Small intestine (tissue), 7 donors: ENCODE data around the gene KDM2B. TPM values are rescaled to one million over a fixed set of nuclear protein-coding genes. Genes with fewer than 3 reads are reported as not detected.
"Not testable (repeated sequence)": the region's sequence is repeated elsewhere in the genome, so short reads cannot be mapped to it uniquely, and the experiment has no call there.

Source experiments
- DNase-seq, 2 donors: peaks; one replicate each; pipeline versions ENCODE4 v3.0.0 to v3.0.0-alpha.2; 2013
- FAIRE-seq: peaks from 2 replicates; lab custom pipeline; 2012; peaks lifted over from hg19 to GRCh38; lab: Jason Lieb, UNC
- H3K27ac ChIP-seq, 3 donors: one replicate each; pipeline ENCODE4 v1.5.1; 2013; ENCODE audit warnings: low read length in 2 of 3, mild to moderate bottlenecking in 2 of 3, control low read depth in 1 of 3, inconsistent platforms in 1 of 3, low read depth in 1 of 3, moderate library complexity in 1 of 3
- H3K27me3 ChIP-seq, 3 donors: one replicate each; pipeline ENCODE4 v1.6.1; 2013; ENCODE audit warnings: low read length in 3 of 3, inconsistent platforms in 1 of 3; ENCODE audit not compliant: control insufficient read depth in 3 of 3, insufficient read depth in 3 of 3
- H3K36me3 ChIP-seq, 3 donors: one replicate each; pipeline ENCODE4 v1.6.1; 2013; ENCODE audit warnings: low read length in 3 of 3, inconsistent platforms in 1 of 3, low read depth in 1 of 3, mild to moderate bottlenecking in 1 of 3, moderate library complexity in 1 of 3; ENCODE audit not compliant: control insufficient read depth in 3 of 3, insufficient read depth in 2 of 3
- H3K4me1 ChIP-seq, 3 donors: one replicate each; pipeline ENCODE4 v1.6.1; 2013; ENCODE audit warnings: low read length in 2 of 3, inconsistent platforms in 1 of 3, low read depth in 1 of 3, mild to moderate bottlenecking in 1 of 3, moderate library complexity in 1 of 3; ENCODE audit not compliant: control insufficient read depth in 3 of 3, insufficient read depth in 2 of 3
- H3K4me3 ChIP-seq, 3 donors: one replicate each; pipeline ENCODE4 v1.5.1; 2013; ENCODE audit warnings: low read length in 3 of 3, control low read depth in 1 of 3, inconsistent platforms in 1 of 3, low read depth in 1 of 3, mild to moderate bottlenecking in 1 of 3, moderate library complexity in 1 of 3
- H3K9me3 ChIP-seq, 2 donors: one replicate each; pipeline ENCODE4 v1.6.1; 2013; ENCODE audit warnings: low read depth in 1 of 2, low read length in 1 of 2; ENCODE audit not compliant: control insufficient read depth in 2 of 2, insufficient read depth in 1 of 2
- WGBS, 3 donors: extraction: QIAGEN DNeasy Blood & Tissue Kit; methylation state at CpG; one replicate each; pipeline ENCODE4 v1.1.7; 2013; 5-methylcytosine and 5-hydroxymethylcytosine counted together
- polyA plus RNA-seq, 4 donors: library from polyadenylated mRNA; stranded (reverse) in 3 of 4; unstranded in 1 of 4; fragments of 200-250 nt in 3 of 4; fragments of 120-200 nt in 1 of 4; gene quantifications; one replicate each; pipeline versions ENCODE4 v1.2.1 to v1.2.3, GENCODE V29; 2013
- donor health status: healthy with polysubstance abuse.
- donor health status: control.
- donor health status: control.
- donor health status: Bipolar disorder and iron deficiency.
- donor health status: healthy.

KDM2B gene
- polyA plus RNA-seq, 4 donors = 7.6 to 16.0 (median 11.8) TPM

DNA sequence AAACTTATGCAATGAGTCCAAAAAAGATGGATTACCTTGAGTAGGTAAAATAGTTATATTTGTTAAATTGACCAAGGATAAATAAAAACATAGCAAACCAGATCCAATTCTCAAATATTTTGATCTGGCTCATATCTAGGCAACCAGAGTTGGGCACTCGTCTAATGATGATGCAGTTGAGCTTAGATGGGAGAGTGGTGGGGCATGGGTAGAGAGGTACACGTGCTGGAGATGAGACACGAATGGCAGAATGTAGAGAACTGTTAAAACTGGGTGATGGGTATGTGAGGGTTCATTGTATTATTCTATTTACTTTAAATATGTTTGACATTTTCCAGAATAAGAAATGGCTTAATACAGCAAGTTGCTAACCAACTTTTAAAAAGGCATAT, 188.5 kb downstream of the KDM2B start:
- no peaks in the 10 kb centered on the region for H3K9me3 ChIP-seq
- no peaks in the 10 kb centered on the region for H3K27me3 ChIP-seq
- FAIRE-seq = no peak
- H3K36me3 ChIP-seq = peaks cover 0 to 2% (median 0%) of the 10 kb centered on the region in 3 donors
- H3K4me1 ChIP-seq = no peaks in the 10 kb centered on the region
- peak overlapping the region in 1 of 3 donors; percentile 25 for H3K27ac ChIP-seq
- DNase-seq = no peak
- WGBS, 3 donors = 85 to 97% (median 88%) methylated on average over 3 of the region's 3 CpGs
- no peak overlapping the region for H3K4me3 ChIP-seq

DNA sequence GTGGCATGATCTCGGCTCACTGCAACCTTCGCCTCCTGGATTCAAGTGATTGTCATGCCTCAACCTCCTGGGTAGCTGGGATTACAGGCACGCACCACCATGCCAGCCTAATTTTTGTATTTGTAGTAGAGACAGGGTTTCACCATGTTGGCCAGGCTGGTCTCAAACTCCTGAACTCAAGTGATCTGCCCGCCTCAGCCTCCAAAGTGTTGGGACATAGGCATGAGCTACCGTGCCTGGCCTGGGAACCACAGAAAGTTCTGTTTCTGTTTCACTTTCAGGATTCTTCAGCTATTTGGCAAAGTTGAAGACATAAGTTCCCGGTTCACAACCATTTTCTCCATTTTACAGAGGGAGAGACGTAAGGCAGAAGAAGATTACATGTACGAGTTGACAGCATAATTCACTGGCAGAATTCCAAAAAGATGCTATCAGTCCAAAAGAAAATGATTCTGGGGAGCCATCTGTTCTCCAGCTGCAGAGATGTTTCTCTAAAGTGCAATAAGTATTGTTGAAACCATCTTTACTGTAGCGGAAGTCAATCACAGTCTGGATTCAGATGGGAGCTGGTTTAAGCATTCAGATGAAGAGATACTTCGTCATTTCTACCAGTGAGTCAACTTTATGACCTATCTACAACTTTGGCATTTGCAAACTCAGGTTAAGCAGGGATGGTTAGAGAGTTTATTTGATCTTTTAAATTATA, 189.1 kb downstream of the KDM2B start:
- H3K36me3 ChIP-seq = peaks cover 0 to 2% (median 0%) of the 10 kb centered on the region in 3 donors
- 34 to 38% (median 36%) methylated on average over 10 of the region's 10 CpGs for WGBS, 3 donors
- H3K27me3 ChIP-seq = no peaks in the 10 kb centered on the region
- H3K9me3 ChIP-seq = no peaks in the 10 kb centered on the region
- H3K4me3 ChIP-seq = no peak overlapping the region
- no peak for FAIRE-seq
- peak; percentile 48 to 72 for DNase-seq
- H3K4me1 ChIP-seq = no peaks in the 10 kb centered on the region
- H3K27ac ChIP-seq = peak overlapping the region; percentile 25 to 62 (median 48)

DNA sequence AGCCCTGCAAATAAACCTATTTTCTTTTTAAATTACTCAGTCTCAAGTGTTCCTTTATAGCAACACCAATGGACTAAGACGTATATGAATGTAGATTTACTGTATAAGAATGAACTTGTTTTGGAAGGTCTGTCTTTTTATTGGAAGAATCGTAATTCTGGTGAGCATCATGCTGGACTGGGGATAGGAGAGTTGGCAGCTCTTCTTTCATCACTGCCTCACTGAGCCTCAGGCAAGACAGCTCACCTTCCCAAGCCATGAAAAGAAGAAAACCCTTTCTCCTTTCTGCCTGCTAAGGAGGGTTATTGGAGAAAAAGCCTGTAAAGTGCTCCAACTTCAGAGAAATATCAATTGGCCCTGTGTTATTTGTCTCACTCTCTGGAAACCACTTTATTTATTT, 190.0 kb downstream of the KDM2B start:
- Histone ChIP-seq H3K4me1 (no peaks in the 10 kb centered on the region), H3K27me3 (no peaks in the 10 kb centered on the region), H3K4me3 (no peak overlapping the region), H3K27ac (no peak overlapping the region), H3K36me3 (peaks cover 0 to 2% (median 0%) of the 10 kb centered on the region in 3 donors), H3K9me3 (no peaks in the 10 kb centered on the region)
- no peak for DNase-seq
- 88 to 94% (median 90%) methylated on average over 2 of the region's 2 CpGs for WGBS, 3 donors
- no peak for FAIRE-seq

DNA sequence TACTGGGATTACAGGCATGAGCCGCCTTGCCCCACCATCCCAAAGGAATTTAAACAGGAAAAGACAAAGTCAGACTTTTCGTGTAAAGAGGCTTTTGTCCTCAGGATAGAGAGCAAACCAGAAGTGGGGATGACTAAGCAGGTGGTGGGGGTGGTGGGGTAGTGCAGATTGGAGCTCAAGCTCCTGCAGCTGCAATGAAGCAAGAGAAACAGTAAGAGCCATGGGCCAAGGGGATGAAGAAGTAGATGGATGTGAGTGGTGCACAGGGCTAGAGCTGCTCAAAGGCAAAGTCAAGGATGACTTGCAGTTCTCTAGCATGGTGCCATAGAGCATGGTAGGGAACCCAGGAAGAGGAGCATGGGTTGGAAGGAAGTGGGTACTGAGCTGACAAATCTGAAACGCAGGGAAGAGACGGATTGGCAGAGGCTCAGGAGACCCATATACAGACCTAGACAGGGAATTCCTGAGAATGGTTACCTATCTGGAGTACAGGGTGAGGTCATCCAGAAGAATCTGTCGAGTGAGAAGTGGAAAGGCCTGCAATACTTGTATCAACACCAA, 192.3 kb downstream of the KDM2B start:
- FAIRE-seq = no peak

DNA sequence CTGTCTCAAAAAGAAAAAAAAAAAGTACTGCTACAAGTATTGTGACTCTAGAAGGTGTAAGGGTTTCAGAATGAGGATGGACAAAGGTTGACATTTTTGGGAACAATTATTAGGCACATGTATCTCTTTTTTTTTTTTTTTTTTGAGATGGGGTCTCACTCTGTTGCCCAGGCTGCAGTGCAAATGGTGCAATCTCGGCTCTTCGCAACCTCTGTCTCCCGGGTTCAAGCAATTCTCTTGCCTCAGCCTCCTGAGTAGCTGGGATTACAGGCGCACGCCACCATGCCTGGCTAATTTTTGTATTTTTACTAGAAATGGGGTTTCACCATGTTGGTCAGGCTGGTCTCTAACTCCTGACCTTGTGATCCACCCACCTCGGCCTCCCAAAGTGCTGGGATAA, 195.9 kb downstream of the KDM2B start:
- H3K27me3 ChIP-seq, H3K4me1 ChIP-seq, H3K27ac ChIP-seq, H3K4me3 ChIP-seq, H3K9me3 ChIP-seq, DNase-seq, FAIRE-seq, H3K36me3 ChIP-seq: not testable (repeated sequence)
- 74 to 75% (median 75%) methylated on average over 6 of the region's 6 CpGs for WGBS, 3 donors

More for the DNA sequence above, 192.3 kb downstream of the KDM2B start:
- Histone ChIP-seq H3K4me1 (peaks cover 0 to 2% (median 0%) of the 10 kb centered on the region in 3 donors), H3K27ac (no peak overlapping the region), H3K9me3 (no peaks in the 10 kb centered on the region), H3K27me3 (no peaks in the 10 kb centered on the region), H3K36me3 (no peaks in the 10 kb centered on the region), H3K4me3 (no peak overlapping the region)
- DNase-seq = no peak
- WGBS, 3 donors = 70 to 78% (median 73%) methylated on average over 5 of the region's 5 CpGs

DNA sequence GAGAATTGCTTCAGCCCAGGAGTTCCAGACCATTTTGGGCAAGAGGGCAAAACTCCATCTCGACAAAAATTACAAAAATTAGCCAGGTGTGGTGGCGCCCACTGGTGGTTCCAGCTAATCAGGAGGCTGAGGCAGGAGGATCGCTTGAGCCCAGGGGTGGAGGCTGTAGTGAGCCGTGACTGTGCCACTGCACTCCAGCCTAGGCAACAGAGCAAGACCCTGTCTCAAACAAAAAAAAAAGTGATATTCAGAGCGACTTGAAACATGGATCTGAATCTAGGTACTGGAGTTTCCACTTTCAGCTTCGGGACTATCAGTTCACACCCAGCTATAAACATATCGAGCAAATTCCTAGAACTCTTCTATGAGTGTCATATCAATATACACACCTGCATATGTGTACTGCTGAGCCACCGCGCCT, 197.2 kb downstream of the KDM2B start:
- H3K4me1 ChIP-seq = peaks cover 0 to 5% (median 0%) of the 10 kb centered on the region in 3 donors
- no peaks in the 10 kb centered on the region for H3K36me3 ChIP-seq
- no peaks in the 10 kb centered on the region for H3K27me3 ChIP-seq
- no peak for FAIRE-seq
- peak; percentile 61 to 82 for DNase-seq
- H3K27ac ChIP-seq = peak overlapping the region; percentile 24 to 69 (median 36)
- no peak overlapping the region for H3K4me3 ChIP-seq
- 22 to 76% (median 44%) methylated on average over 9 of the region's 9 CpGs for WGBS, 3 donors
- no peaks in the 10 kb centered on the region for H3K9me3 ChIP-seq

DNA sequence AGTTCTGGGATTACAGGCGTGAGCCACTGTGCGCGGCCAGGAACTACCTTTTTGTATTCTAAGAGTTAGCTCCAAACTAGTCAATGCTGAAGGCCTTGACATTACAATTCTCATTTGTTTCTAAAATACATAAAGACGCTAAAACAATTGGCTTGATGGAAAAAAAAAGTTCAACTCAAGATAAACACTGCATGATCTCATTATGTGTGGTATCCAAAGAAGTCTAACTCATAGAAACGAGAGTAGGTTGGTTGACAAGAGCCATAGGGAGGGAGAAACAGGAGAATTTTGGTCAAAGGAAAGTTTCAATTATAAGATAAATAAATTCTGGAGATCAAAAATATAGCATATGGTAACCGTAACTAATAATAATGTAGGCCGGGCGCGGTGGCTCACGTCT, 200.9 kb downstream of the KDM2B start:
- no peak overlapping the region for H3K4me3 ChIP-seq

More for the DNA sequence above, 200.9 kb downstream of the KDM2B start:
- Histone ChIP-seq H3K4me1 (peaks cover 0 to 14% (median 0%) of the 10 kb centered on the region in 3 donors), H3K9me3 (no peaks in the 10 kb centered on the region), H3K27ac (no peak overlapping the region), H3K27me3 (no peaks in the 10 kb centered on the region), H3K36me3 (no peaks in the 10 kb centered on the region)
- no peak for FAIRE-seq
- DNase-seq = no peak
- WGBS, 3 donors = 86 to 90% (median 89%) methylated on average over 10 of the region's 10 CpGs
